HG02884 (cell line): ENCODE measurements around the gene CAPN11.

Source experiments
- ATAC-seq: cut with Tn5 transposase; IDR thresholded peaks from one replicate; pipeline ENCODE4 v1.9.1; 2021; ENCODE audit warnings: mild to moderate bottlenecking, moderate library complexity; ENCODE audit not compliant: unreplicated experiment

Gene CAPN11

DNA sequence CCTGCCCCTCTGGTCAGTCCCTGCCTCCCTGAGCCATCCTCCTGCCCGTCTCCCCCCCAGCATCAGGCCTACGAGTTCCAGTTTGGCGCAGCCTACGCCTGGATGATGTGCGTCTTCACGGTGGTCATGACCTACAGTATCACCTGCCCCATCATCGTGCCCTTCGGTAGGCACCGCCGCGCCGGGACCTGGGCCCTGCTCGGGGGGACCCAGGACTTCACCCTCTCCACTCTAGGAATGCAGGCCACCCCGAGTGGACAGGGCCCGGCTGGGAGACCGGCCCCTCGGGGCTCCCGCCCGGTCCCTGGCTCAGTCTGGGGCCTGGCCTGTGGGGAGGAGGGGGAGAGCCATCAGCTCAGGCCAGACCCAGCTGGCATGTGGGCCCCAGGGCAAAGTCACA lies 6.1 kb upstream of the CAPN11 start:
- ATAC-seq: no peak

DNA sequence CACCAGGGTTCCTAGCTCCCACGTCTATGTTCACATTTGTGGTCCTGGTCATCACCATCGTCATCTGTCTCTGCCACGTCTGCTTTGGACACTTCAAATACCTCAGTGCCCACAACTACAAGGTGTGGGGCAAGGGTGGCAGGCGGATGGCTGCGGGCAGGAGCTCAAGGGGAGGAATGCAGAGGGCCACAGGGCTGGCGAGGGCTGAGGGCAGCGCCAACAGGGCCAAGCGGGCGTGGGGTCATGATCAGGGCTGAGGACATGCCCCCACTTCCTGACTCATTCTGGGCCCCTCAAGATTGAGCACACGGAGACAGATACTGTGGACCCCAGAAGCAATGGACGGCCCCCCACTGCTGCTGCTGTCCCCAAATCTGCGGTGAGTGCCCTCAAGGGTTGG lies 4.6 kb upstream of the CAPN11 start:
- no peak for ATAC-seq

DNA sequence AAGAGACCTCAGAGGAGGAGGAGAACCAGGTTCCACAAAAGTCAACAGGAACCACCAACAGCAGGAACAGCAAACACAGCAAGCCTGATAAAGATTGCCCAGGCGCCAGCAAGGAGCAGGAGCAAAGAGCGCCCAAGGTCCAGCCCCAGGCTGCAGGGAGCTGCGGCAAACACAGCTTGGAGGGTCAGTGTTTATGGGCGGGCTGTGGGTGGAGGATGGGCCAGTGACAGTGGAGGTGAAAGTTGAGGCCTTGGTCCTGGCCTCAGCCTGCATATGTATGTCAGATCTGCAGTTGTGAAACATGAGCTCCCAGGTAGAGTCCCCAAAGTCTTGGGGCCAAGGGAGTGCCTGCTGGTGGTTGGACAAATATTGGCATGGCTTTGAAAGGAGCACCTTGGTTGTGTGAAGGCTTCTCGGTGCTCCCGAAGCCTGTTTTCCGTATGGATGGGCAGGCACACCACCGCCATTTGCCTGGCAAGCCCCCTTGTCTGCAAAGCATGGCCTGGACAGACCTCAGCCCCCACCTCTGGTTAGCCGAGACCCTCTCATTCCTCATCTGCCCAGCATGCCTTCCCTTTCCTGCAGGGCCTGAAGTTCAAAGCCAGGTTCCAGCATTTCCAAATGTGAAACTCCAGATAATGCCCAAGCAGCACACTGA lies 2.0 kb upstream of the CAPN11 start:
- ATAC-seq: no peak

DNA sequence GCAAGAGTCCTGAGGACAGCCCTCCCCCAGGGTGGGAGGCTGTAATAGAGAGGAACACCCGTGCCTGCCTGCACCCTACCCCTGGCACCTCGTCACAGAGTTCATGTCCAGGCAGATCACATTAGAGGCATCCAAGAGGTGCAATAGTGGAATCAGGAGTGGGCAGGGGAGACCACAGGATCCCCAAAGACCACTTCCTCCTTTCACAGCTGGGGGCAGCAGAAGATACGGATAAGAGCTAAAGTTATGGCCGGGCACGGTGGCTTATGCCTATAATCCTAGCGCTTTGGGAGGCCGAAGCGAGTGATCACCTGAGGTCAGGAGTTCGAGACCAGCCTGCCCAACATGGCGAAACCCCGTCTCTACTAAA lies 1.5 kb upstream of the CAPN11 start:
- no peak for ATAC-seq

DNA sequence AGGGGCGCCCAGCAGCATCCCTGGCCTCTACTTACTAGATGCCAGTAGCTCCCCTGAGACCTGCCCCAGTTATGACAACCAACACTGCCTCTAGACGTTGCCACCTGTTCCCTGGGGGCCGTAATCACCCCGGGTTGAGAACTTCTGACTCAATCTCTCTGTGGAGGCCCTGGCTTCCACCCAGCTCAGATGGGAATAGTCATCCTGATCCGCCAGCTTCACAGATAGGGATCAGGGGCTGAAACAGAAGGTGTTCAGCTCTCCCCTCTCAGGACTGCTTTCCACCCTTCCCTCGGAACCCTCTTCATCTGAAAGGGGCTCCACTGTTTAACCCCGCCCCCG lies 3.3 kb downstream of the CAPN11 start:
- no peak for ATAC-seq

DNA sequence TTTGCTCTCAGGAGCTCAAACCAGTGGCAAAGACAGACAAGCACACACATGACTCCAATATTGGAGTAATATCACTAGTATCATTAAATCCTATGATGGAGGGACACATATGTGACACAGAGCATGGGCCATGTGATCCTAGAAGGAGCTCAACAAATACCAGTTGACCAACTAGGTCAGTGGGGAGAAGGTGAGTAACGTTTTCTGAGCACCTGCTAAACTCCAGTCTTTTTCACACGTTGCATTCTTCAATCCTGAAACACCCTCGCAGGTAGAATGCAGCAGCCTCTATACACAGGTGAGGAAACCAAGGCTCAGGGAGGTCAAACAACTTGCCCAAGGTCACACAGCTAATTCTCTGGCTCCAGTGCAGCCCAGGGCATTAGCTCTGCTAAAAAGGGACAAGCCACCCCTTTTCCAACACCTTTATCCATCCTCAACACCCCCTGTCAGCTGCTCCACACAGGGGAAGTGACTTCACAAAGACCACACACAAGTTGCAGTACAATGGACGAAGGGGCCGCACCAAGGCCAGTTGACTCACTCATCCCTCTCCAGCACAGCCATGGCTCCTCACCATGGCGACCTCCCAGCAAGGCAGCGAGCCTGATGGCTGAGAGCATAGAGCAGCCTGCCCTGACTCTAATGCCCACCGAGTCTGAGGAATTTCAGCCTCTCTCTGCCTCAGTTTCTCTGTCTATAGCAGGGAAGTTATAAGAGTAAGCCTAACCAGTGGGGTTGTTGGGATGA lies 4.4 kb downstream of the CAPN11 start:
- no peak for ATAC-seq

DNA sequence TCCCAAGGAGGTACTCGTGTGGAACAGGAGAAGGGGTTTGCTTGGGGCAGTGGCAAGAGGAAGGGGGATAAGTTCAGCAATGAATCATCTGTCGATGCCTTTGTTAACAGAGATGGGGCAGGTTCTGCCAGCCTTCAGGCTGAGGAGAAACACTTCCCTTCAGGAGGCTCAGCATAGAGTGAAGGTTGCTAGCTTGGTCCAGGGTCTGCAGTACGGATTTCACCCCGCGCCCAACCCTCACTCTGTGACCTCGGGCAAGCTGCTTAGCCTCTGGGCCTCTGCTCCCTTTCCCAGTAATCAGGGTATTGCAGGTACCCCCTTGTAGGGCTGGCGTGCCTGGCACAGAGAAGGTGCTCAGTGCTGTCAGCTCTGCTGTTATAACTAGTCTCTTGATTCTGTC lies 7.5 kb downstream of the CAPN11 start:
- no peak for ATAC-seq

DNA sequence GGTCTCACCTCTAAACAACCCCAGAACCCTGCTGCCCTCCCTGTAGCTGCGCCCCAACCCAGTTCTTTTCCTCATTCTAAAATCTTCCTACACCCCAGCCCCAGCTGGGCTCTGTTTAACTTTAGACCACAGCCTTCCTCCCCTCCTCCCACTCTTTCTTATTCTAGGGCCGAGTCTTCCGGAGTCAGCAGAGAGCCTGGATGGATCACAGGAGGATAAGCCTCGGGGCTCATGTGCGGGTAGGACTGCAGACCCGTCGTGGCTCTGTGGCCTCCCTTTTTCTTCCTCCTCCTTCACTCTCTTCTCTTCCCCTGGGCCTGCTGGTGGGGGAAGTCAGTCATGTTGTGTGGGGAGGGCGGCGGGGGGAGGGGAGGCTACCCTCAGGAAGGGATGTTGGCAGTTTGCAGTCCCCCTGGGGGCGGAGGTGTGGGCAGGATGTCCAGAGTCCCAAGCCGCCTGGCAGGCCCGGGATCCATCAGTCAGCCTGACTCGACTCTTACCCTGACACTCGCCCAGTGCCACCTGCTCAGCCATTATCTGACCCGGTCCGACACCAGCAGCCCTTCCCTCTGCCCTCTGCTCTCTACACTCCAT lies 8.1 kb downstream of the CAPN11 start:
- no peak for ATAC-seq

DNA sequence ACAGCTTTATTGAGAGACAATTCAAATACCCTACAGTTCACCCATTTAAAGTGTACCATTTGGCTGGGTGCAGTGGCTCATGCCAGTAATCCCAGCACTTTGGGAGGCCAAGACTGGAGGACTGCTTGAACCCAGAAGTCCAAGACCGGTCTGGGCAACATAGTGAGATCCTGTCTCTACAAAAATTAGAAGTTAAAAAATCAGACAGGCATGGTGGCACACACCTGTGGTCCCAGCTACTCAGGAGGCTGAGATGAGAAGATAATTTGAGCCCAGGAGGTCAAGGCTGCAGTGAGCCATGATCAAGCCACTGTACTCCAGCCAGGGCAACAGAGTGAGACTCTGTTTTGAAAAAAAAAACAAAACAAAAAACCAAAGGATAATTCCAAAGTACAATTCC lies 8.9 kb downstream of the CAPN11 start:
- ATAC-seq: no peak

DNA sequence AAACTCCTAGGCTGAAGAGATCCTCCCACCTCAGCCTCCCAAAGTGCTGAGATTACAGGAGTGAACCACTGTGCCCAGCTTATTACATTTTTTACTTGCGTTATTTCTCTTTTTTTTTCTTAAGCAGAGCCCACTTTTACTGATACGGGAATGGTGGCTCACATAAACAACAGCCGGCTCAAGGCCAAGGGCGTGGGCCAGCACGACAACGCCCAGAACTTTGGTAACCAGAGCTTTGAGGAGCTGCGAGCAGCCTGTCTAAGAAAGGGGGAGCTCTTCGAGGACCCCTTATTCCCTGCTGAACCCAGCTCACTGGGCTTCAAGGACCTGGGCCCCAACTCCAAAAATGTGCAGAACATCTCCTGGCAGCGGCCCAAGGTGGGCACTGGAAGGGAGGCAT lies 10.5 kb downstream of the CAPN11 start:
- ATAC-seq: no peak

DNA sequence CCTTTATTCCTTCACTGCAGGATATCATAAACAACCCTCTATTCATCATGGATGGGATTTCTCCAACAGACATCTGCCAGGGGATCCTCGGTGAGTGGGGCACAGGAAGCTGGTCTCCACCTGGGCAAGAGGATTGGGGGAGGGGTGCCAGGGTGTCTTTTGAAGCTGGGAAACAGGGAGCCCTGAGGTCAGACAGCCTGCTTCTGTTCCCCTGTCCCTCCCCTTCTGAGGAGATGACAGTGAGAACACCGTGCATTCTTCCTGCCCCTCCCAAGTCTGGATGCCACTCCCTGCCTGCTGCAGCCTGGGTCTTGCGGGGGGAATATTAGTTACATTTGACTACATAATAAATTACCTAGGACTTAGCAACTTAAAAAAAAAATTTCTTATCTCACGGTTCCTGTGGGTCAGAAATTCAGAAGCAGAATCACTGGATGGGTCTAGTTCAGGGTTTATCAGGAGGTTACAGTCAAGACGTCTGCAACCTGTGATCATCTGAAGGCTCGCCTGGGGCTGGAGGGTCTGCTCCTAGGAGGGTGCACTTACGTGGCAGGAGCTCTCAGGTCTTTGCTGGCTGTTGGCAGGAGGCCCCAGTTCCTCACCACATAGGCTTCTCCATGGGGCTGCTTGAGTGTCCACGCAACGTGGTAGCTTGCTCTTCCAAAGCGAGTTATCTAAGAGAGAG lies 11.4 kb downstream of the CAPN11 start:
- ATAC-seq: no peak

DNA sequence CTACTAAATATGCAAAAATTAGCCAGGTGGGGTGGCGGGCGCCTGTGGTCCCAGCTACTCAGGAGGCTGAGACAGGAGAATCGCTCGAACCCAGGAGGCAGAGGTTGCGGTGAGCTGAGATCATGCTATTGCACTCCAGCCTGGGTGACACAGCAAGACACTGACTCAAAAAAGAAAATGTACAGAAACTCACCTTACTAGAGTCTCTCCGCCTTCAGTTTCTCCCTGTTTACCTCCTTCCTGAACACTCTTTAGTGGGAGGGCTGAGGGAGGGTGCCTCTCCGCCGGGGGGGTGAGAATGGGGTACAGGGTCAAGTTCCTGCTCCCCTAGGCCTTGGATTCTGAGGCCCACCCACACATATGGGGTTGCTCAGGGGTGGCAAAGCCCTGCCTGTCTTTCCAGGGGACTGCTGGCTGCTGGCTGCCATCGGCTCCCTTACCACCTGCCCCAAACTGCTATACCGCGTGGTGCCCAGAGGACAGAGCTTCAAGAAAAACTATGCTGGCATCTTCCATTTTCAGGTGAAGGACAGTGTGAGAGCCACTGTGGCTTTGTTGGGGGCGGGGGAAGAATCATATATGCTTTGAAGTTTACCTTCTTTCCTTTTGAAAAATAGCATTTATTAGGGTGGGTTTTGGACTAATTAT lies 13.4 kb downstream of the CAPN11 start:
- ATAC-seq: no peak

DNA sequence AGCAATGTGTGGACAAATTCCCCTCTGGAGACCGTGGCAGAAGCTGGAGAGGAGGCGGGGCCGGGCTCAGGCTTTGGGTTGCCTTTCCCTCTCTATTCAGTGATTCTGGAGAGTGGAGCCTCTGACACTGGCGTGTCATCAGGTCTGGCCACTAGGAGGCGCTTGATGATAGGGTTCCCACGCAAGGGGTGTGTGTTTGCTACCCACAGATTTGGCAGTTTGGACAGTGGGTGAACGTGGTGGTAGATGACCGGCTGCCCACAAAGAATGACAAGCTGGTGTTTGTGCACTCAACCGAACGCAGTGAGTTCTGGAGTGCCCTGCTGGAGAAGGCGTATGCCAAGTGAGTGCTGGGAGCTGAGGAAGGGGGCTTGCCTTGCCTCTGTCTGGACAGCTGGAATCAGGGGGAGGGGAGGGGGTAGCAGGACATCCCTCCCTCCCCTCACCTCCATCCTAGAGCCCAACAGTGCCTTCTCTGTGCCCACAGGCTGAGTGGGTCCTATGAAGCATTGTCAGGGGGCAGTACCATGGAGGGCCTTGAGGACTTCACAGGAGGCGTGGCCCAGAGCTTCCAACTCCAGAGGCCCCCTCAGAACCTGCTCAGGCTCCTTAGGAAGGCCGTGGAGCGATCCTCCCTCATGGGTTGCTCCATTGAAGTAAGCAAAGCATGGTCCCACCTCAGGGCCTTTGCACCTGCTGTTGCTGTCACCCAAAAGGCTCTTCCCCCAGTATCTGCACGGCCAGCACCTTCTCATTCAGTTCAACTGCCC lies 14.3 kb downstream of the CAPN11 start:
- peak; percentile 49 for ATAC-seq

DNA sequence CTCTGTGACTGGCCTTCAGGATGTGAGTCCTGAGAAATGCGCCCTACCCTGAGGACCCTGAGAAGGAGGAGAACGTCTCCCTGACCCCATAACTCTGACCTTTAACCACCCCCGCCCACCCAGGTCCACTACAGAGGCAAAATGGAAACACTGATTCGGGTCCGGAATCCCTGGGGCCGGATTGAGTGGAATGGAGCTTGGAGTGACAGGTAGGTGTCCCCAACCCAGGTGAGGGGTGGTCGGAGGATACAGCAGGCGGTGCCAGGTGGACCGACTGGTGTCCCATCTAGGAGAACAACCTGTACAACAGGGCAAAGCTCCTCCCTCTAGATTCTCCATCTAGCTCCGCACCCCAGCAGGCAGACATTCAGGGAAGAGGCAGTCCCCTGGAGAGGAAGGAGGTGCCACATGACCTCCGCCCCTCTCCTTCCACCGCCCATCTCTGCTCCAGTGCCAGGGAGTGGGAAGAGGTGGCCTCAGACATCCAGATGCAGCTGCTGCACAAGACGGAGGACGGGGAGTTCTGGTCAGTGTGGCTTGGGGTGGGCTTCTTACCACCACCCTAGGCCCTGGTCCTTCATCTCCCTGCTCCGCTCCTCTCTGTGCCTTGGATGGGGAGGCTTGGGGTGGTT lies 17.6 kb downstream of the CAPN11 start:
- ATAC-seq: no peak

DNA sequence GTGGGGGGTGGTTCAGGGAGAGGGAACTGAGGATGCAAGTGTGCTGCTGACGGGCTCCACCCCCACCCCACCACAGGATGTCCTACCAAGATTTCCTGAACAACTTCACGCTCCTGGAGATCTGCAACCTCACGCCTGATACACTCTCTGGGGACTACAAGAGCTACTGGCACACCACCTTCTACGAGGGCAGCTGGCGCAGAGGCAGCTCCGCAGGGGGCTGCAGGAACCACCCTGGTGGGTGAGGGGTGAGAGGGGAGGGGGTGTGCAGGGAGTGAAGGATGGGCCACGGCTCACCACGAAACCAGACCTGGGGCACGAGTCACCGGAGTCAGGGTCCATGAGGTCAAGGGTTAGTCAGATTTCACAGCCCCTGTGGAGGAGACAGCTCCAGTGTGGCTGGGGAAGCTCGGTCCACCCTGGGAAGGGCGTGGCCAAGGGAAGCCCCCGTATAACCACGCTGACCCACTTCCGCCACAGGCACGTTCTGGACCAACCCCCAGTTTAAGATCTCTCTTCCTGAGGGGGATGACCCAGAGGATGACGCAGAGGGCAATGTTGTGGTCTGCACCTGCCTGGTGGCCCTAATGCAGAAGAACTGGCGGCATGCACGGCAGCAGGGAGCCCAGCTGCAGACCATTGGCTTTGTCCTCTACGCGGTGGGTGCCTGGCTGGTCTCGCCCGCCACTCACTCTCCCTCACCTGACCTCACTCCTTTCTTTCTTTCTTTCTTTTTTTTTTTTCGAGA lies 18.3 kb downstream of the CAPN11 start:
- no peak for ATAC-seq

DNA sequence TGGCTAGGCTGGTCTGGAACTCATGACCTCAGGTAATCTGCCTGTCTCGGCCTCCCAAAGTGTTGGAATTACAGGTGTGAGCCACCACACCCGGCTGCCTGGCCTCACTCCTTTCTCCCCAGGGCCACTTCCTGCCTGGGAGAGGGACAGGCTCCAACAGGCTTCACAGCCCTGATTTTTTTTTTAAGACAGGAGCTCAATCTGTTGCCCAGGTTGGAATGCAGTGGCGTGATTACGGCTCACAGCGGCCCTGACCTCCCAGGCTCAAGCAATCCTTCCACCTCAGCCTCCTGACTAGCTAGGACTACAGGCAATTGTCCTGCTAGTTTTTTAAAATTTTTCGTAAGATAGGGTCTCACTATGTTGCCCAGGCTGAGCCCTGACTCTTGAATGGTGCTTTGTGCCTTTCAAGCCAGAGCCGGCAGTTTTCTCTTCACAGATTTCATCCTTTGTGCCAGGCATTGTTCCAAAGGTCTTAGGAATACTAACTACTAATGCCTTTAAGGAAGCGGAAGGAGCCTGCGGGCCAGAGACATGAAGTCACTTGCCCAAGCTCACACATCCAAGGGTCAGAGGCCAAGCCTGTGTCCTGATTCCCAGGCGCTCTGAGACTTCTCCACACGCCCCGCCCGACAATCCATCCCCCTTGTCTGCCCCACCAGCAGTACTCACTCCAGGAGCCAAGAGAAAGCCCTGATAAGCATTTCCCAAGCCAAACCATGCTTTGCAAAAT lies 19.2 kb downstream of the CAPN11 start:
- no peak for ATAC-seq

DNA sequence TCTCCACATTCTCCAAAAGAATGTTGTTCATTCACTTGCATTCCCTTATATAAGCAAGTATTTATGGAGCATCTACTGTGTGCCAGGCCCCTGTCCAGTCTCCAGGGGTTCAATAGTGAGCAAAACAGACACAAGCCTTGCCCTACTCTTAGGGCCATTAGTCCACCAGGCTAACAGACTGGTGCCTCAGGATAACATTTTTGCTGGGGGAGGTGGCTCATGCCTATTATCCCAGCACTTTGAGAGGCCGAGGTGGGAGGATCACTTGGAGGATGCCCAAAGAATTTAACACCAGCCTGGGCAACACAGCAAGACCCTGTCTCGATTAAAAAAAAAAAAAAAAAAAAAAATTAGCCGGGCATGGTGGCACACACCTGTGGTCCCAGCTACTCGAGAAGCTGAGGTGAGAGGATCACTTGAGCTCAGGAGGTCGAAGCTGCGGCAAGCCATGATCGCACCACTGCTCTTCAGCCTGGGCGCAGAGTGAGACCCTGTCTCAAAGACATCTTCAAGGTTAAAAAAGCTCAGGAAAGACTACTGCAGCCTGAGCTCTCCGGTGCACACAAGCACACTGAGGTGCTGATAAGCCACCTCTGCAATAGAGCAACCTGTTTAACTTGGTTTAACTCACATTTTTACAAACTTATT lies 19.9 kb downstream of the CAPN11 start:
- ATAC-seq: no peak

DNA sequence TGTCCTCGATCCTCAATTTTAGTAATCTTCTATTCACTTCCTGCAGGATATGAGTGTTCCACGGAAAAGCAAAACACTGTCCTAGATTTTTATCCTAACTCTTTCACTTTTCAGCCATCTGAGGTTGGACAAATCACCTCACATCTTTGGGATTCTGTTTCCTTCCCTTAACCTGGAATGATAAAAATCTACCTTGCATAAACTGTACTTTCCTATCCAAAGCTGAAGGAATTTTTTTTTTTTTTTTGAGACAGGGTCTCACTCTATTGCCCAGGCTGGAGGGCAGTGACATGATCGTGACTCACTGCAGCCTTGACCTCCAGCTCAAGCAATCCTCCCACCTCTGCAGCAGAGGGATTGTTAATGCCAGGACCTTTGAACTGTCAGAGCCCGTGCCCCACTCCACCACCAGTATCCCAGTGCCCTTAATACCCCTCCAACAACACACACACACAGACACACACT lies 20.5 kb downstream of the CAPN11 start:
- ATAC-seq: no peak
